Adrenal gland (tissue), 12 donors: ENCODE results near the gene BCL6. TPM values are rescaled to one million over a fixed set of nuclear protein-coding genes. Genes with fewer than 3 reads are reported as not detected.
A peak's percentile ranks its signal among the peaks of the same experiment; 100 is the strongest.

Source experiments
- DNase-seq, 7 donors: peaks; one replicate each; pipeline ENCODE4 v3.0.0-alpha.2; 2019 to 2020
- H3K27ac ChIP-seq, 5 donors: fragments of 200-600 bp; sonication (generic) in 4 of 5; 1 replicate in 3 of 5; 2 replicates in 2 of 5; pipeline versions ENCODE4 v1.5.1 to v1.8.0; 2016 to 2020; ENCODE audit warnings: mild to moderate bottlenecking in 1 of 5
- H3K27me3 ChIP-seq: fragments of 200-600 bp; 2 replicates; pipeline ENCODE4 v1.8.0; 2021
- H3K36me3 ChIP-seq, 2 donors: fragments of 200-600 bp; replicated peaks in 1 of 2; 1 replicate in 1 of 2; 2 replicates in 1 of 2; pipeline versions ENCODE4 v1.5.1 to v1.8.0; 2018 to 2022
- H3K4me1 ChIP-seq, 2 donors: fragments of 200-600 bp; replicated peaks in 1 of 2; 1 replicate in 1 of 2; 2 replicates in 1 of 2; pipeline versions ENCODE4 v1.5.1 to v1.8.0; 2018 to 2021
- H3K4me3 ChIP-seq, 4 donors: fragments of 200-600 bp; sonication (generic) in 3 of 4; one replicate each; pipeline ENCODE4 v1.5.1; 2016 to 2018
- H3K9me3 ChIP-seq, 3 donors: fragments of 200-600 bp; sonication (generic) in 1 of 3; replicated peaks in 1 of 3; 1 replicate in 2 of 3; 2 replicates in 1 of 3; pipeline versions ENCODE4 v1.5.1 to v1.8.0; 2016 to 2021
- POLR2A ChIP-seq, 2 donors: fragments of 450-650 bp; IDR thresholded peaks; one replicate each; pipeline ENCODE4 v1.6.1; 2017; ENCODE audit warnings: antibody characterized with exemption in 2 of 2, mild to moderate bottlenecking in 2 of 2, moderate library complexity in 1 of 2
- WGBS, 4 donors: extraction: QIAGEN DNeasy Blood & Tissue Kit in 2 of 4; methylation state at CpG; one replicate each; pipeline versions ENCODE4 v1.1.5 to v1.1.7; 2013 to 2017; 5-methylcytosine and 5-hydroxymethylcytosine counted together
- intact Hi-C, 2 donors: fragments of 100-400 bp; cut with DNase I; formaldehyde crosslinking; loops; one replicate each; pipeline versions ENCODE4 v1.14.1 to v1.15.0; 2022 to 2023
- polyA plus RNA-seq, 3 donors: library from polyadenylated mRNA; stranded (reverse); fragments of 200-250 nt in 2 of 3; fragments of 350-450 nt in 1 of 3; fragmentation: Illumina TruSeq in 1 of 3; extraction: RNeasy Lipid Tissue Mini Kit (QIAGEN cat#74804) in 1 of 3; gene quantifications; one replicate each; pipeline ENCODE4 v1.2.3, GENCODE V29; 2013 to 2014
- total RNA-seq, 9 donors: library from RNA; depleted of rRNA in 4 of 9; stranded (reverse); fragments of >200 nt in 4 of 9; fragments of 120-200 nt in 1 of 9; fragmentation: NEBNext Ultra II Directional in 1 of 9; extraction: Animal tissue kit (Norgen Biotek cat#: 25700) in 1 of 9; gene quantifications; one replicate each; pipeline versions ENCODE4 v1.1.0 to v1.2.4, GENCODE V29; 2013 to 2023
- TF ChIP-seq, protein P1 (sequence below), 6 experiments: fragments of 450-650 bp in 4 of 6; fragments of 200-600 bp in 2 of 6; sonication (generic) in 1 of 6; IDR thresholded peaks; 1 replicate in 5 of 6; 2 replicates in 1 of 6; pipeline versions ENCODE4 v1.5.1 to v1.8.0; 2016 to 2021; ENCODE audit warnings: antibody characterized with exemption in 6 of 6, mild to moderate bottlenecking in 2 of 6, moderate library complexity in 1 of 6
- donor health status: healthy with polysubstance abuse.
- donor health status: Bipolar disorder and iron deficiency.
- donor health status: DM: yes; HTN: yes; CAD: no.
- donor health status: DM: no; HTN: no; CAD: no.
- donor health status: DM: no; HTN: no; CAD: no.
- donor health status: DM: yes; HTN: yes; CAD: no.

The BCL6 gene
- total and polyA plus RNA-seq, 12 donors, result 9.5 to 131 (median 79.8) TPM

DNA sequence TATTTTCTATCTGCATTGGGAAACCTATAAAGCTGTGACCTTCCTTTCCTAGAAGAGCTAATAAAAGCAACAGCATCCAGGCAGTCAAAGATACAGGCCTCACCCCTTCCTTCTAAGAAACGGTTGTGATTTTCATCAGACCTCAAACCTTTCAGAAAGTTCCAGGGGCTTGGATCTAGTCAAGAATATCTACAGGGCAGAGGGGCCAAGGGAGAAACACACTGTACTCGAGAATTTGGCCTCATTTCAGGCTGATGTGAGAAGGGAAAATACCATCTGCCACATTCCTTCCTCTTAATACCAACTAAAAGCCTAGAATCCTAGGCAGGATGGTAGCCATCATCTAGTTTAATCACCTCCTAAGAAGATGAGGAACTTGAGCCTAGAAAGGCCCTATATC, 24.5 kb upstream of the BCL6 start:
- 25 to 46% (median 29%) methylated on average over 2 of the region's 2 CpGs for WGBS, 4 donors
- no peaks in the 10 kb centered on the region for H3K36me3 ChIP-seq
- intact Hi-C loops, result loop anchor here in 1 of 2 donors (10.0 kb wide), 1 partner anchor 135 kb away; no protein-coding TSS in a partner anchor
- DNase-seq, result no peak
- no peak overlapping the region for H3K27ac ChIP-seq
- H3K27me3 ChIP-seq, result no peaks in the 10 kb centered on the region
- no peaks in the 10 kb centered on the region for H3K4me1 ChIP-seq
- H3K4me3 ChIP-seq, result no peak overlapping the region
- TF ChIP-seq, protein P1, sequence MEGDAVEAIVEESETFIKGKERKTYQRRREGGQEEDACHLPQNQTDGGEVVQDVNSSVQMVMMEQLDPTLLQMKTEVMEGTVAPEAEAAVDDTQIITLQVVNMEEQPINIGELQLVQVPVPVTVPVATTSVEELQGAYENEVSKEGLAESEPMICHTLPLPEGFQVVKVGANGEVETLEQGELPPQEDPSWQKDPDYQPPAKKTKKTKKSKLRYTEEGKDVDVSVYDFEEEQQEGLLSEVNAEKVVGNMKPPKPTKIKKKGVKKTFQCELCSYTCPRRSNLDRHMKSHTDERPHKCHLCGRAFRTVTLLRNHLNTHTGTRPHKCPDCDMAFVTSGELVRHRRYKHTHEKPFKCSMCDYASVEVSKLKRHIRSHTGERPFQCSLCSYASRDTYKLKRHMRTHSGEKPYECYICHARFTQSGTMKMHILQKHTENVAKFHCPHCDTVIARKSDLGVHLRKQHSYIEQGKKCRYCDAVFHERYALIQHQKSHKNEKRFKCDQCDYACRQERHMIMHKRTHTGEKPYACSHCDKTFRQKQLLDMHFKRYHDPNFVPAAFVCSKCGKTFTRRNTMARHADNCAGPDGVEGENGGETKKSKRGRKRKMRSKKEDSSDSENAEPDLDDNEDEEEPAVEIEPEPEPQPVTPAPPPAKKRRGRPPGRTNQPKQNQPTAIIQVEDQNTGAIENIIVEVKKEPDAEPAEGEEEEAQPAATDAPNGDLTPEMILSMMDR (IDR thresholded peaks at IDR 0.05), result no peak
- TF ChIP-seq POLR2A (IDR thresholded peaks at IDR 0.05), result no peak
- no peaks in the 10 kb centered on the region for H3K9me3 ChIP-seq

DNA sequence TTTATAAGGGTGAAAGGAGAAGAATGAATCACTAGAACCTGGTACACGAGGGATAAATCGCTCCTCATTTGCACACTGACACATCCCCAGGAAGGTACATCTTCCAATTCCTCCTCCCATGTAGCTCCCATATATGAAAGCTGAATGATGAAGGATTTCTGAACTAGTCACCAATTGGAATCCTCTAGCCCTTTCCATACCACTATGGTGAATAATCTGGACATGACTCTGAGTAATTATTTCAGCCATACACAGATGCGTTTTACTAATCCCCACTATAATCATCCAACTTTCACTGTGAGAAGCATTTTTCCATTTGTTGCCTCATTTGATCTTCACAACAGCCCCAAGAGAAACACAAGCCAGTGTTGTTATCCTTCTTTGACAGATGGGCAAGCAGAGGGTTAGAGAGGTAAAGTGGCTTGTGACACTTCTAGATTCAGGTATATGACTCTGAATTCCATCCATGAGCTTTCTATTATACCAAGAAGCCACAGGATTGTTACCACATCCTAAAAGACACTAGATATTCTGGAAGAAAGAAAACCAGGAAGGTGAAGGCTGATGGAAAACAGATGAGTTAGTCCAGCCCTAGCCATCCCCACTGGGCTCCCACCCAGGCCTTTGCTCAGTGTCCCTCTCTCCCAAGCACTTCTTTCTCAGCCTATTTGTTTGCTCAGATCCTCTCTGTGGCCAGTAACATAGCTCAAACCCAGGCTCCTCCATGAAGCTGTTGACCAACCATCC, 22.2 kb upstream of the BCL6 start:
- intact Hi-C loops, result loop anchor here in 1 of 2 donors (10.0 kb wide), 1 partner anchor 137 kb away; no protein-coding TSS in a partner anchor
- H3K36me3 ChIP-seq, result no peaks in the 10 kb centered on the region
- no peak for TF ChIP-seq POLR2A (IDR thresholded peaks at IDR 0.05)
- TF ChIP-seq, protein P1 (IDR thresholded peaks at IDR 0.05), result no peak
- H3K4me1 ChIP-seq, result no peaks in the 10 kb centered on the region
- no peak overlapping the region for H3K27ac ChIP-seq
- no peaks in the 10 kb centered on the region for H3K9me3 ChIP-seq
- no peak for DNase-seq
- H3K4me3 ChIP-seq, result no peak overlapping the region
- no peaks in the 10 kb centered on the region for H3K27me3 ChIP-seq
- 80 to 86% (median 82%) methylated on average over 3 of the region's 3 CpGs for WGBS, 4 donors

DNA sequence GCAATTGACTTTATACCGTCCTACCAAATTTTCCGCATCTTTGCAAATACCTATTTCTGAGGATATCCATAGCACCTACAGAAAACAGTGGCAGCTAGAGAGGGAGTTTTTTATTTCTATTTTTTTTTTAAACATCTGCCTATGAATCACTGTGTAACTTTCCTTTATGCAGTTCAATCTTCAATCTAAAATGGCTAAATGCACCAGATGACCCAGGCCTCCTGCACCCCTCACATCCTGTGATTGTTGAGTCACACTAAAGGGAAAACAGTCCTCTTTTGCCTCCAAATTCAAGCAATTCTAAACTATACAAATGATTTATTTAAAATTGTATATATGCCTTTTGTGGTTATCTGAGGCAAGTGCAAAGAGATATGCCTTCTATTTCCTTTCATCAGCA, 20.1 kb upstream of the BCL6 start:
- H3K9me3 ChIP-seq, result no peaks in the 10 kb centered on the region
- DNase-seq, result no peak
- no peaks in the 10 kb centered on the region for H3K27me3 ChIP-seq
- TF ChIP-seq, protein P1 (IDR thresholded peaks at IDR 0.05), result no peak
- TF ChIP-seq POLR2A (IDR thresholded peaks at IDR 0.05), result no peak
- no peaks in the 10 kb centered on the region for H3K36me3 ChIP-seq
- WGBS, 4 donors, result 90 to 97% (median 94%) methylated on average over 2 of the region's 2 CpGs
- H3K4me1 ChIP-seq, result no peaks in the 10 kb centered on the region
- intact Hi-C loops, result loop anchor here in 1 of 2 donors (10.0 kb wide), 1 partner anchor 139 kb away; no protein-coding TSS in a partner anchor
- H3K27ac ChIP-seq, result no peak overlapping the region
- no peak overlapping the region for H3K4me3 ChIP-seq

DNA sequence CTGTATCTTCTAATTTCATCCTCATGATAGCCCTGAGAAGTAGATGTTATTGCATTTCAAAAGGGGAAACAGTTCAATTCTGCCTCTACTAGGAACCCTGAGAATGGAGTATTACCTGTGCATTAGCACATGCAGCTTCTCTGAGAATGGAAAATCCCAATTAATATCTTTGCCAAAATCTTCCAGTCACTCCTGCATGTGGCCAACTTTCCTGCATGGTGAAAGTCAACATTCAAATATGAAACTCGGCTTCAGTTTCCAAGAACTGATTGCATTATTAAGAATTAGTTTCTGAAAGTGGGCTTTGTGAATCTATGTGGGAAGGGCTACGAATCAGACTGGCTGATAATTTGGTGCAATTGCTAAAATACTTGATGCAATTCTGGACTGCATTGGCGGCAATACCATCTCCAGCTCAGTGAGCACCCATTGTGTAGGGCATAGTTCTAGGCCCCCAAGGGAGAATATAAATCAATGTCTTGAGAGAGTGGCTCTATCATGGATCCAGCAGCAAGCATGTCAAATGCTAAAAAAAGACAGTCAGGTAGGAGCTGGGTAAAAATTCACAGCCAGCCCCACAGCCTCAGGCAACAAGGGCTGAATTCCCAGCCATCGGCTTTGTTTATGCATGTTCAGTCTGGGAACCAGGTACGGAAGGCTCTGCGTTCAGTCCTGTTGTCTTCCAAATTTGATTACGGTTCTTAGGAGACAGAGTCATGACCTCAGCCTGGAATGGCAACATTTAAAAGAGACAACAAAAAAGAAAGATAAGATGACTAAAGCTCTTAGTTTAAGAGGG, 18.8 kb upstream of the BCL6 start:
- no peaks in the 10 kb centered on the region for H3K36me3 ChIP-seq
- no peak for TF ChIP-seq POLR2A (IDR thresholded peaks at IDR 0.05)
- TF ChIP-seq, protein P1 (IDR thresholded peaks at IDR 0.05), result no peak
- 74 to 79% (median 77%) methylated on average over 7 of the region's 7 CpGs for WGBS, 4 donors
- intact Hi-C loops, result loop anchor here in 1 of 2 donors (10.0 kb wide), 1 partner anchor 141 kb away; no protein-coding TSS in a partner anchor
- no peaks in the 10 kb centered on the region for H3K27me3 ChIP-seq
- H3K4me1 ChIP-seq, result no peaks in the 10 kb centered on the region
- H3K27ac ChIP-seq, result peak overlapping the region in 1 of 5 donors; percentile 6
- H3K9me3 ChIP-seq, result no peaks in the 10 kb centered on the region
- peak in 1 of 7 donors; percentile 83 for DNase-seq
- no peak overlapping the region for H3K4me3 ChIP-seq
